HG03139 (cell line): ENCODE measurements around the gene ECT2.
A peak's percentile ranks its signal among the peaks of the same experiment; 100 is the strongest.
"Not testable (repeated sequence)": the region's sequence is repeated elsewhere in the genome, so short reads cannot be mapped to it uniquely, and the experiment has no call there.

Experiments
- ATAC-seq: cut with Tn5 transposase; IDR thresholded peaks from one replicate; pipeline ENCODE4 v1.9.1; 2021; ENCODE audit not compliant: unreplicated experiment

ECT2 gene, protein sequence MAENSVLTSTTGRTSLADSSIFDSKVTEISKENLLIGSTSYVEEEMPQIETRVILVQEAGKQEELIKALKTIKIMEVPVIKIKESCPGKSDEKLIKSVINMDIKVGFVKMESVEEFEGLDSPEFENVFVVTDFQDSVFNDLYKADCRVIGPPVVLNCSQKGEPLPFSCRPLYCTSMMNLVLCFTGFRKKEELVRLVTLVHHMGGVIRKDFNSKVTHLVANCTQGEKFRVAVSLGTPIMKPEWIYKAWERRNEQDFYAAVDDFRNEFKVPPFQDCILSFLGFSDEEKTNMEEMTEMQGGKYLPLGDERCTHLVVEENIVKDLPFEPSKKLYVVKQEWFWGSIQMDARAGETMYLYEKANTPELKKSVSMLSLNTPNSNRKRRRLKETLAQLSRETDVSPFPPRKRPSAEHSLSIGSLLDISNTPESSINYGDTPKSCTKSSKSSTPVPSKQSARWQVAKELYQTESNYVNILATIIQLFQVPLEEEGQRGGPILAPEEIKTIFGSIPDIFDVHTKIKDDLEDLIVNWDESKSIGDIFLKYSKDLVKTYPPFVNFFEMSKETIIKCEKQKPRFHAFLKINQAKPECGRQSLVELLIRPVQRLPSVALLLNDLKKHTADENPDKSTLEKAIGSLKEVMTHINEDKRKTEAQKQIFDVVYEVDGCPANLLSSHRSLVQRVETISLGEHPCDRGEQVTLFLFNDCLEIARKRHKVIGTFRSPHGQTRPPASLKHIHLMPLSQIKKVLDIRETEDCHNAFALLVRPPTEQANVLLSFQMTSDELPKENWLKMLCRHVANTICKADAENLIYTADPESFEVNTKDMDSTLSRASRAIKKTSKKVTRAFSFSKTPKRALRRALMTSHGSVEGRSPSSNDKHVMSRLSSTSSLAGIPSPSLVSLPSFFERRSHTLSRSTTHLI

DNA sequence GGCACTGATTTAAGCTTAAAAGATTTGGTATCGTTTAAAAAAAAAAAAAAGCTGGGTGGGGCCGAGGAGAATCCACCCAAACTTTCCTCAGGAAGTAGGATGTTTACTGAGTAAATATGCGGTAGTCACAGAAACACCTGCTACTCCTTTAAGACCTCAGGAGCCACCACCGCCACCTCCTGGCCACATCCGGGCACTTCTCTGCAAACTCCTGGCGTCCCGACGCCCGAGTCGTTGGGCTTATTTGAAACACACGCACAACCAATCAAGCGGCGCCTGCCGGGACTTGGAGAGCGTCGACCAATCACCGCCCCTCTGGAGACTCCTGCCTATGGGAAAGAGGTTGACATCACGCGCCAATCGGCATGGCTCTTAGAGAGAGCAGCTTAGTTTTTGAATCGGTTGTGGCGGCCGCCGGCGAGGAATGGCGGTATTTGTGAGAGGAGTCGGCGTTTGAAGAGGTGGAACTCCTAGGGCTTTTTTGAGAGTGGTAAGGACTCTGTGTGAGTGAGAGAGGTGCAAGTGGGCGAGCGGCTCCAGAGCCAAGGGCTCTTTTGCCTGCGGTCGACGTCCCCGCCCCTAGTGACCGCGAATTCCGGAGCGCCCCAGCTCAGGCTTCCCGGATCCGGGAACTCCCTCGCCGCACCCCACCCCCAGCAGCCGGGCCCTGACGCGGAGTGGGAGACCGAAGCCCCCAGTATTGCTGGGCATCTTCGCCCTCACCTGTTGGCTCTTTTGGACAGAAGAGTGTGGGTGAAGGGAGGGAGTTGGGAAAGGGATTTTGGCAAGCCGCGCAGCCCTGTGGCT lies at the start of gene ECT2:
Gene ECT2 (plus strand): TSS at position 359 of the 807 bp plus-strand sequence. CDS start 3,805 bp downstream, outside the sequence.
- peak; percentile 95 for ATAC-seq

- ATAC-seq: no peak
Observed at GRCh38 chr3:172700936-172701455, 49.5 kb upstream of the ECT2 start.

DNA sequence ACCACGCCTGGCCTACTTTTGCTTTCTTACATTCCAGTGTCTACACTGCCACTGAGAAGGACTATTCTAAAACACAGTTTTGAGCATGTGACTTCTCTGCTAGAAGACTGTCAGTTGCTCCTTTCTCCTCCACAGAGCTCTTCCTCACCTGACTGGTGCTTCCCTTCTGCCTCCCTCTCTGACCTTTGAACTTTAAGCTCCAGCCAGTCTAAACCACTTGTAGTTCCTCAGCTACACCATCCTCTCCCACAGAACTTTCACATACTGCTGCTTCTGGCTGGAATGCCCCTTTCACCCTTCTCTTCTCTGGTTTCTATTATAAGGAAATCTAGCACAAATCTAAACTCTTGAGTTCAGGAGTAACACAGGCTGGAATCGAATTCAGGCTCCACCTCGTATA lies 48.8 kb upstream of the ECT2 start:
- ATAC-seq: no peak

- no peak for ATAC-seq
Observed at GRCh38 chr3:172702256-172702655, 48.3 kb upstream of the ECT2 start.

DNA sequence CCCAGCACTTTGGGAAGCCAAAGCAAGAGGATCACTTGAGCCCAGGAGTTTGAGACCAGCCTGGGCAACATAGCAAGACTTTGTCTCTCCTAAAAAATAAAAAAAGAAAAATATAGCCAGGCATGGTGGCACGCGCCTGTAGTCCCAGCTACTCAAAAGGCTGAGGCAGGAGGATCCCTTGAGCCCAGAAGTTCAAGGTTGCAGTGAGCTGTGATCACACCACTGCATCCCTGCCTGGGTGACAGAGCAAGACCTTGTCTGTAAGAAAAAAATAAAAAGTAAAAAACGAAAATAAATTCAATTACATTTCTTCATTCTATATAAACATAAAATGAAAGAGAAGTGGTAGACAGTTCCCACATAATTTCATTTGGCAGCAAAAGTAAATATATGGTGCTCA lies 47.8 kb upstream of the ECT2 start:
- not testable (repeated sequence) for ATAC-seq

GRCh38 chr3:172704001-172704400 lies 46.5 kb upstream of the ECT2 start:
- ATAC-seq: no peak

DNA sequence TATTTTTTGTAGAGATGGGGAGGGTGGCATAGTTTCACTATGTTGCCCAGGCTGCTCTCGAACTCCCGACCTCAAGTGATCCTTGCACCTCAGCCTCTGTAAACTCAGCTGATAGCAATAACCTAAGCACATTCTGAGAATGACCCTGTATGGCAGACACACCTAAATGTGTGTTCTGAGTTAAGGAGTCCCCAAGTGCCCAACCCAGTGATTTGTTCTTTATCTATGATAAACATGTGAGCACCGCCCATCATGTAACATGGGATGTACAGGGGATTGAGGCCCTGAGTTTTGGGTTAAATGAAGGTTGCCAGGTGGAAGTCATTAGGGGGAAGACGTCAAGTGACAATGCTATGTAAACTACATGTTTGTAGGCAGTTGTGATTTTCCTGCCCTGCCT lies 45.4 kb upstream of the ECT2 start:
- no peak for ATAC-seq

DNA sequence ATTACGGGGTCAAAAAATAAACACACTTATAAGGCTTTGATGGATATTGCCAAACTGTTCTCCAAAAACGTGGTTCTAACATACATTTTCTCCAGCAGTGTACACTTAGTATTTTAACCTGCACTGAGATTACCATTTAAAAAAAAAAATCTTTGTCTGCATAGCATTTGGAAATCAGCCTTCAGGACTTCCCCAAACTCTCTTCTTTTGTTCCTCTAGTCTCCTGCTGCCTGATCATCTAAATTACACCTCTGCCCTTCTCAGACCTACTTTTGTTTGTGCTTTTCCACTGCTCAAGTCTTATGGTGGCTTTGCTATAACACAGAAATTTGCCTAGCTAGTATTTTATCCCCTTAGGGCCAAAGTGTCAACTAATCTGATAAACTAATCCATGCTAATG lies 43.5 kb upstream of the ECT2 start:
- ATAC-seq: no peak

GRCh38 chr3:172707967-172708366 lies 42.6 kb upstream of the ECT2 start:
- no peak for ATAC-seq

- no peak for ATAC-seq
Observed at GRCh38 chr3:172708921-172709773, 41.4 kb upstream of the ECT2 start.

DNA sequence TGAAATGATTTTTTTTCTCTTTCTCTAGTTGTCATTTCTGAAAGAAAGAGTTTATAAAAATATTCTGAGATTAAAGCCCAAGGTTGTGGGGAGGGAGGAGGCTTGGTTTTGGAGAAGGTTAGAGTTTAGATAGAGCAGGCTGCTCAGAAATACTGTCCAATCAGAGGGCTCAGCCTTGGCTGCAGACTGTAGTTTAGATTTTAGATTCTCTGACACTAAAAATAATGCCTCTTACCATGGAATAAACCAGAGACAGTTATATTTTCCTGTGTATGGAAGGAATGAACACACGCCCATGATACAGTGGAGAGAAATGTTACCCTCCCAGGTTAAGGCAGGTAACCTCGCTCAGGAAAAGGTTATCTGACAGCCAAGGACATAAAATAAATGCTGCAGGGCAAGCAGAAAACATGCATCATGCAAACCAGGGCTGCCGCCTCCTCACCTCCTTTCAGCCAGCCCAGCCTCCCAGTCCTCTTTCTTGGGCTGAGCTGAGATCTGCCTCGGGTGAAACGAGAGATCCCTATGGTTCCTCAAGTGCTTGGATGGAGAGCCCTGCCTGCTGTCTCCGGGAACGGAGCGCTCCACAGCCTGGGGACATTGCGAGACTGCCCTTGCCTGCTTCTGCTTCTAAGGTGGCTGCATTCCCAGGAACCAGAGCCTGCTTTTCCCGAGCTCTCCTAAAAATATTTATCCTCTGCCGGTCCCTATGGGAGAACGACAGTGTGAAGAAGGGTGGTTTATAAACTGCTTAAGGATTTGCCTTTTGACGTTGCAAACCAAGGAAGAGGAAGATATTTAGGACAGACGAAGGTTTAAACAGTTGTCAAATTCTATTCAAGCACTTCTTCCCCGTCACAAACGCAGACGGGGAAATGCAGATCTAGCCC lies 40.5 kb upstream of the ECT2 start:
- ATAC-seq: peak; percentile 0

DNA sequence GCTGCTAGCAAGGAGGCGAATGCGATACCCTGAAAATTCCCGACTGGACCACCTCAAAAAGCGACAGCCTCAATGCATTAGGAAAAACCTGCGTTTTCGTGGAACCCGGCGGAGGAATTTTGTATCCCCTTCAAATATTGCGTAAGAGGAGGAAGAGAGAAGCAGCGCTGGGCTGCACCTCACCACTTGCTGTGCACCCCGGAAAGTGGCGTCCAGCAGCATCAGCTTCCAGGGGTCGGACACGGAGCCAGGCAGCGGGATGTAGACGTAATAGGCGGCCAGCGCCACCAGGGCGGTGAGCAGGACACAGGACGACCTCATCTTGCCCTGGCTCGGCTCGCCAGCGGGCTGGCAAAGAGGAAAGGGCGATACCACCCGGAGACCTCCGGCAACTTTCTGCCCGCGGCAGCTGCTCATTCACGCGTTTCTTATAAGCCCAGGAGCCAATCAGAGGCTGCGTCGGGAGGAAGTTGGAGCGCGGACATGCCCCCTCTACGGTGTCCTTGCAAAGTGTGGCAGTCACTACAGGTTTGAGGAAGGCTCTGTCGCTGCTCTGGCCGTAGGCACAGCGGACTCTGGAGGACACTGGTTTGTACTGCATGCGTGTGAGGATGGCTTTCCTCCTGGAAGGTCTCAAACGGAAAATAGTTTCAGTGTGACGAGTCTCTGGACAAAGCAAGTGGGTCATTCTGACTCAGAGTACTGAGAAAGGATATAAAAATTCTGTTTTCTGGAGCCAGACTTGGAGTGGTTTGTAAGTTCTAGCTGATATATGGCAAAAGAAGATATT lies 39.7 kb upstream of the ECT2 start, which contains the start of gene NCEH1:
Gene NCEH1 (minus strand): TSS at position 404 of the 790 bp plus-strand sequence. CDS start 83 bp downstream, at position 321.
- peak; percentile 99 for ATAC-seq

DNA sequence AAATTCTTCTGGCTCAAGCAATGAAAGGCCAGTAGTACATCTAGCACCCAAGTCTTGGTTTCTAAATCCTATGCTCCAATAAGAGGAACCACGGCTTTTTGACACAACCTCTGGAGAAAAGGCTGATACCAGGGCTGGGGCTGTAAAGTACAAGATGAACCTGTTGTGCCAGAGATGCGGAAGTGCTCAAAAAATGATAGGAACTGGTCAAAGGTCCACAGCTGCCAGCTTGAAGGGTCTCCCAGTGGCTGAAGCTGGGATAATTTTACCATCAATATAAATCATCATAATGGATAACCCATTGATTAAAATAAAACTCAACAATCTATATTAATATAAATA lies 39.1 kb upstream of the ECT2 start:
- peak; percentile 0 for ATAC-seq

- ATAC-seq: no peak
Observed at GRCh38 chr3:172713316-172713715, 37.2 kb upstream of the ECT2 start.

- no peak for ATAC-seq
Observed at GRCh38 chr3:172716476-172716875, 34.0 kb upstream of the ECT2 start.

- ATAC-seq: no peak
Observed at GRCh38 chr3:172717493-172718088, 32.9 kb upstream of the ECT2 start.

GRCh38 chr3:172722536-172723040 lies 27.9 kb upstream of the ECT2 start:
- ATAC-seq: not testable (repeated sequence)
